Right renal cortex interstitium (tissue), 3 donors: Measurements from ENCODE around the gene RIC1. TPM values are rescaled to one million over a fixed set of nuclear protein-coding genes. Genes with fewer than 3 reads are reported as not detected.
"Not testable (repeated sequence)": the region's sequence is repeated elsewhere in the genome, so short reads cannot be mapped to it uniquely, and the experiment has no call there.

Experiments used
- DNase-seq, 3 donors: peaks; one replicate each; pipeline ENCODE4 v3.0.0-alpha.2; 2013; ENCODE audit warnings: low read depth in 3 of 3, low spot score in 2 of 3
- polyA plus RNA-seq, 3 donors: library from polyadenylated mRNA; unstranded; fragments of 120-200 nt; gene quantifications; one replicate each; pipeline ENCODE4 v1.2.1, GENCODE V29; 2013; ENCODE audit not compliant: insufficient read length in 3 of 3

RIC1 gene
- polyA plus RNA-seq, 3 donors, result 27.7 to 30.0 (median 28.0) TPM

- DNase-seq, result no peak
These were observed 6.9 kb upstream of the RIC1 start for GRCh38 chr9:5622016-5622415.

DNA sequence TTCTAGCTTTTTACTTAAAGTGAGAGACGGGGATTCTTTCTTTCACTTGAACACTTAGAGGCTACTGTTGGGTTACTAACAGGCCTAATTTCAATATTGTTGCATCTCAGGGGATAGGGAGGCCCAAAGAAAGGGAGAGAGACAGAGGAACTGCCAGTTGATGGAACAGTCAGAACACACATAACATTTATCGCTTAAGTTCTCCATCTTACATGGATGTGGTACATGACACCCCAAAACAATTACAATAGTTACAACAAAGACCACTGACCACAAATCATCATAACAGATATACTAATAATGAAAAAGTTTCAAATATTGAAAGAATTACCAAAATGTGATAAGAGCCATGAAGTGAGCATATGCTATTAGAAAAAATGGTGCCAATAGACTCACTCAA is 4.3 kb upstream of the RIC1 start:
- no peak for DNase-seq

DNA sequence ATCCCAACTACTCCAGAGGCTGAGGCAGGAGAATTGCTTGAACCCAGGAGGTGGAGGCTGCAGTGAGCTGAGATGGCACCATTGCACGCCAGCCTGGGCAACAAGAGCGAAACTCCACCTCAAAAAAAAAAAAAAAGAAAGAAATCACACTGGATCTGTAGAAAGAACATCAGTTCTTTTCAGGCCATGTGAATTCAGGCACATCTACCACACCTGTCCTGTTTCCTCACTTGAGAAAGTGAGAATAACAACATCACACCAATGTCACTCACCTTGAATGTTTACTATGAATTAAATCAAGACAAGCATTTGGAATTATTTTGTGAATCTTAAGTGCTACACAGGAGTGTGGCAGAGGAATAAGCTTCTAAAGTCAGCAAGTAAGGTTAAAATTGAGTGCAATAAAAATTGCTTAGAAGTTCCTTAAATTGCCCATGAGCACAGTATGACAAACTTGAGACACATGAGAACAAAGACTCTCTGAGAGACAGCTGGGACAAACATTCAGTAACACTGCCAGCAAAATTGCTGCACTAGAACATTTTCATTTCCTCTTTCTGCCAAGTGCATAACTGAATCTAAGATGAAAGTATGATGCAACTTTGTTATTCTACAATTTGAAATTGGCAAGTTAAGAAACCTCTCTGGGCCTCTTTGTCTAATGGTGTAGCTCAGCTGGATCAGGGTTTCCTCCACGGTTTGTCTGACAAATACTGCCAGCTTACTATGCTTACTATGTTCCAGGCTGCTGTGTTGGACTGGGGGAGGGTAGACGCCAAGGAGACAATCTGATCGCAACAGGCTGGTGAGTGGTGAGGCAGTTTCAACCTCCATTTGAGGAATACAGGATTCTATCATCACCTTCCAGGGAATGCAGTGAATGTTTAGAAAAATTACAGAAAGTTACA is 1.9 kb upstream of the RIC1 start:
- peak in 1 of 3 donors; percentile 2 for DNase-seq

GRCh38 chr9:5627686-5628085 is 1.2 kb upstream of the RIC1 start:
- DNase-seq, result not testable (repeated sequence)

DNA sequence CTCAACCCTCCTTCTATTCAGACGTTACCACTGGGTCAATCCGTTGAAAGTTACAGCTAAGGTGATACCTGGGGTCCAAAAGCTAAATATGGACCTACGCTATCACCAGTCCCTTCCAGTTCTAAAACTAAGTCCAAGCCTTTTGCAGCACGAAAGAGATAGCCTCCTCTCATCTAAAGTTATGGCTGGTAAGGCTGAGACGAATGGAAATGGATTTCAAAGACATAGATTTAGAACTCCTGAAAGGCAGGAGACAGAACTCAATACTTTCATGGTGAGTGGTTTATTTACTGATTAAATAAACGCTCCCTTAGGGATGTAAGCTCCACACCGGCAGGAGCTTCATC is 751 bp upstream of the RIC1 start:
- DNase-seq, result peak in 1 of 3 donors; percentile 29

GRCh38 chr9:5629312-5630080 is 589 bp downstream of the RIC1 start:
- peak; percentile 27 to 45 (median 41) for DNase-seq

- DNase-seq, result peak; percentile 32 to 55 (median 48)
These were observed 1.2 kb downstream of the RIC1 start for GRCh38 chr9:5630081-5630507.

DNA sequence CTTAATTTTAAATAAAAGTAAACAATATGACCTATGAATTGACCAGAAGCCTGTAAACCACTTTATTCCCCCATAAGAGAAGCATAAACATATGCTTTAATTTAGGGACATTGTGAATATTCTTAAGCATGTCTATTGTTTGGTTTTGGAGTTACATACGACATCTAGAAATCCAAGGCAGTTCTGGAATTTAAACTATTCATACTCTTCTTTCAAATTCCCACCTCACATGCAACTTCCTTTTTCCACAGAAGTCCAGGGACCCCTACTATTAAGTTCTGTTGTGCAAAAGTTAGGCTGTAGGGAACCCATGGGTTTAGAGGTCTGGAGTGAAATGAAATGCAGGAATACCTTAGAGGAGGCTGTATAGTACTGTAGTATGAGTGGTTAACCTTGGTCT is 2.1 kb downstream of the RIC1 start:
- no peak for DNase-seq

DNA sequence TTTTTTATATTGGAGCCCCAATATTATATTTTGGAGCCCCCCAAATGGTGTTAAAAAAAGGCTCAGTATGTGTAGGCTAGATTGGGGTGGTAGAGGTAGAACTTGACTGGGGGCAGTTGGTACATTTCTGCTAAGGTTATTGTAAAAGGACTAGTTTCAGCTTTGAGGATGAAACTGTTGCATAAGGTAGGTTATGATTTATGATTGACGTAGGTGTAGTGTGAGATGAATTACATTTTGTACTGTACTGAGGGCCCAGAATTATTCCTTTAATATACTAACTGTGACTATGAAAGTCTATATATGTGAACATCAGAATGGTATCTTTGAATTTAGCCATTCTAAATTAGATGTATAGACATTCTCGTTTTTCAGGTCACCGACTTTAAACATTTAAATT is 3.6 kb downstream of the RIC1 start:
- DNase-seq, result no peak

DNA sequence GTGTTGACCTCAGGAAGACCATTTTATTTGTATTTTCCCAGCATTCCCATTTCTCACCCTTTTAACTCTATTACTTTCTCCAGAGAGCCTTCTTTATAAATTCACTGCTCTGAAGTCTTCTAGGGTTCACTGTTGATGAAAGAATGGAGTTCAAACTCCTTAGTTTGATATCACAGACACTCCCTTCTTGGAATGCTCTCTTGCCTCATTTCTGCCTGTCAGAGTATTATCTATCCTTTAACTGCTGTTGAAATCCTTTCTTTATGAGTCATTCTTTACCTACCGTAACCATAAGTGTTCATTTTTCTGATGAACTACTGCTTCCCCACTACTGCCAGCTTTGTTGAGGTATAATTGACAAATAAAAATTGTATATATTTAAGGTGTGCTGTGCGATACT is 4.3 kb downstream of the RIC1 start:
- DNase-seq, result no peak

DNA sequence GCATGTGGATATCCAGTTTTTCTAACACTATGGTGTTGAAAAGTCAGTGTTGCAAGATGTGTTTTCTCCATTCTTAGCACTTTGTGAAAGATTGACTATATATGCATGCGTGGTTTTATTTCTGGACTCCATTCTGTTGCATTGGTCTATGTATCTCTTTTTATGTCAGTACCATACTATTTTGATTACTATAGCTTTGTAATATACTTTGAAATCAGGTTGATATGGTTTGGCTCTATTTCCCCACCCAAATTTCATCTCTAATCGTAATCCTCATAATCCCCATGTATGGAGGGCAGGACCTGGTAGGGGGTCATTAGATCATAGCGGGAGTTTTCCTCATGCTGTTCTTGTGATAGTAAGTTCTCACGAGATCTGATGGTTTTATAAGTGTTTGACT is 6.5 kb downstream of the RIC1 start:
- no peak for DNase-seq

GRCh38 chr9:5639816-5640215 is 10.9 kb downstream of the RIC1 start:
- no peak for DNase-seq

GRCh38 chr9:5642170-5642569 is 13.3 kb downstream of the RIC1 start:
- no peak for DNase-seq

- no peak for DNase-seq
These were observed 14.2 kb downstream of the RIC1 start for GRCh38 chr9:5643005-5643624.

GRCh38 chr9:5644501-5644900 is 15.6 kb downstream of the RIC1 start:
- DNase-seq, result no peak

DNA sequence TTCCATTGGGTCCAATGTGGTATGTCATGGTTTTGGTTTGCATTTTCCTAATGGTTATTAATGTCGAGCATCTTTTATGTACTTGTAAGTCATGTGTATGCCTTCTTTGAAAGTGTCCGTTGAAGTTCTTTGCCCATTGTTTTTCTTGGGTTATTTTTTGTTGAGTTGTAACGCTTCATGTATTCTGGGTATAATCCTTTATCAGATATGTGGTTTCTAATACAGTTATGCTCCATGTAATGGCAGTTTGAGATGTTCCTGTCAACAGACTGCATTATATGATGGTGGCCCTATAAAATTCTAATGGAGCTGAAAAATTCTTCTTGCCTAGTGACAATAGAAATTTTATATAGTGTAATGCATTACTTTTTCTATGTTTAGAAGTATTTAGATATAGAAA is 17.2 kb downstream of the RIC1 start:
- DNase-seq, result no peak

- no peak for DNase-seq
These were observed 21.6 kb downstream of the RIC1 start for GRCh38 chr9:5650356-5651105.

DNA sequence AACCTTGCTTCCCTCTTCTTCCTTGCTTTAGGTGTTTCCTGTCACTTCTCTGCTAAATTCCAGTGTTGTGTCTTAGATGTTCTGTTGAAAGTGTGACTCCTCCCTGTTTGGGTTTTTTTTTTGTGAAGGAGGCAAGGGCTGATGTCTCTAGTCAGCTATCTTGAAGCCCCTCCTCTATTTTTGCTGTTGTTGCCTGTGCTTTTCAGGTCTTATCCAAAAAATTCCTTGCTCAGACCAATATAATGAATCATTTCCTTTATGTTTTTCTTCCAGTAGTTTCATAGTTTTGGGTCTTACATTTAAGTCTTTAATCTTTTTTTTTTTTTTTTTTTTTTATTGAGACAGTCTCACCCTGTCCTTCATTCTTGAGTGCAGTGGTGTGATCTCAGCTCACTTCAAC is 22.3 kb downstream of the RIC1 start:
- no peak for DNase-seq

DNA sequence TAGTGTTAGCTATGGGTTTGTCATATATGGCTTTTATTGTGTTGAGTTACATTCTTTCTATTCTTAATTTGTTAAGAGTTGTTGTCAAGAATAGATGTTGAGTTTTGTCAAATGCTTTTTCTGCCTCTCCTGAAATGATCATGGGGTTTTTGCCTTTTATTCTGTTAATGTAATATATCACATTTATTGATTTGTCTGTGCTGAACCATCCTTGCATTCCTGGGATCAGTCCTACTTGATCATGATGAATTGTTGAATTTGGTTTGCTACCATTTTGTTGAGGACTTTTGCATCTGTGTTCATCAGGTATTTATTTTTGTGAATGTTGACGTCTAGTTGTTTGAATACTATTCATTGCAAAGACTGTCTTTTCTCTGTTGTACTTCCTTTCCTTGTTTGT is 23.9 kb downstream of the RIC1 start:
- no peak for DNase-seq

DNA sequence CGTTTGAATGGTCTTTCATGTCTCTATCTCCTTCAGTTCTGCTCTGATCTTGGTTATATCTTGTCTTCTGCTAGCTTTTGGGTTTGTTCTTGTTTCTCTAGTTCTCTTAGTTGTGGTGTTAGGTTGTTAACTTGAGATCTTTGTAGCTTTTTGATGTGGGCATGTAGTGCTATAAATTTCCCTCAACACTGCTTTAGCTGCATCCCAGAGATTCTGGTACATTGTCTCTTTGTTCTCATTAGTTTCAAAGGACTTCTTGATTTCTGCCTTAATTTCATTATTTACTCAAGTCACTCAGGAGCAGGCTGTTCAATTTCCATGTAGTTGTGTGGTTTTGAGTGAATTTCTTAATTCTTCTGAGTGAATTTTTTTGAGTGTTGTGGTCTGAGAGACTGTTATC is 33.9 kb downstream of the RIC1 start:
- not testable (repeated sequence) for DNase-seq

DNA sequence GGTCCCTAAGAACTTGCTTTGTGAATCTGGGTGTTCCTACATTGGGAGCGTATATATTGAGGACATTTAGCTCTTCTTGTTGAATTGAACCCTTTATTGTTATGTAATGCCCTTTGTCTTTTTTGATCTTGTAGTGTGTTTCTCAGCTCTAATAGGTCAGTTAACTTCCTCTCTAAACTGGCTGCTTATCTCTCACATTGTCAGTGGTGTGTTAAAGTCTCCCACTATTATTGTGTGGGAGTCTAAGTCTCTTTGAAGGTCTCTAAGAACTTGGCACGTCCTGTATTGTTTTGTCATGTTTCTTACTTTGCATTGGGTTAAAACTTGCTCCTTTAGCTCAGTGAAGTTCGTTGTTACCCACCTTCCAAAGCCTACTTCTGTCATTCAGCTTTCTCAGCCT is 36.2 kb downstream of the RIC1 start:
- DNase-seq, result no peak
